HL-60/S4 (cell line): ENCODE data around the gene EPN2.

Source experiments
- in situ Hi-C: fragments of 300-500 bp; cut with MboI; formaldehyde crosslinking; loops from 2 replicates; pipeline ENCODE4 v1.14.3; 2022; ENCODE audit warnings: low sequenced_read_pairs

EPN2 gene

DNA sequence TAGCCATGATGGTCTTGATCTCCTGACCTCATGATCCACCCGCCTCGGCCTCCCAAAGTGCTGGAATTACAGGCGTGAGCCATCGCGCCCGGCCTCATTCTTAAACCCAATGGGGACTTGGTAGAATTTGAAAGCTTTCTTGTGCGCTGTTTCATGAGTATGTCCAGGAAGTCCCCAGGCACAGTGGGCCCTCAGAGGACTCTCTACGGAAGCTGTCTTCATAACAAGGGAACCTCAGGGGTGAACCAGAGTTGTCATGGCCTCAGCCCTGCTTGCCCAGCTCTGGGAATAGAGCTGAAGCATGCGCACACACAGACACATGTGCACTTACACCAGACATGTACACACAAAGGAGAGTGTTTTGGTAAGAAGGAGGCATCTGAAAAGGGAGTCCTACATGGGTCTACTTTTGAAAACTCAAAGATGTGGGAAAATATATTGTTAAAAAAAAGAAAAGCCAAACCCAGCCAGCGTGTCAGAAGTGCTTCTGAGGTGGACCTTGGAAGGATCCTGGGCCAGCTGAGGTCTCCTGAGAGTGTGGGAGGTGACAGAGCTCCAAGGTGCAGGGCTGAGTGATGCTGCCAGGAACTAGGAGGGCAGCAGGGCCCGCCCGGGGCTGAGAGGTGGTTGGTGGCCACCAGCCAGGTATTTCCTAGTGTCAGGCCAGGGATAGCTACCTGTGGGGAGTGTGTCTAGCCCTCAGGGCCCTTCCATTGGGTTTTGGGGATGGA is 54.6 kb downstream of the EPN2 start:
- in situ Hi-C loops: no loop called here

DNA sequence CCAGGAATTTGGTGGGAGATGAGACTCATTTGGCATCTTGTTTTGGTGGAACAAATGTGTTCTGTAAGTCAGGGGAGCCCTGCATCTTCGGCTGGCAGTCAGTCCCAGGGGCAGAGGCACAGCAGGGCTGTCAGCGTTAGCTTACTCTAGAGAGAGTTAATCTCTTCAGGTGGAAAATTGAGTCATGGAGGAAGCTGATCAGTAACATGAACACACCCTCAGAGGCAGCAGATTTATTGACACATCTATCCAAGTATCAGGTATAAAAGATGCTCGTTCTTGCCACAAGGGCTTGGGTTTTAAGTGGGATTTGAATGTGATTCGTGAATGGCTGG is 55.2 kb downstream of the EPN2 start:
- in situ Hi-C loops: no loop called here

DNA sequence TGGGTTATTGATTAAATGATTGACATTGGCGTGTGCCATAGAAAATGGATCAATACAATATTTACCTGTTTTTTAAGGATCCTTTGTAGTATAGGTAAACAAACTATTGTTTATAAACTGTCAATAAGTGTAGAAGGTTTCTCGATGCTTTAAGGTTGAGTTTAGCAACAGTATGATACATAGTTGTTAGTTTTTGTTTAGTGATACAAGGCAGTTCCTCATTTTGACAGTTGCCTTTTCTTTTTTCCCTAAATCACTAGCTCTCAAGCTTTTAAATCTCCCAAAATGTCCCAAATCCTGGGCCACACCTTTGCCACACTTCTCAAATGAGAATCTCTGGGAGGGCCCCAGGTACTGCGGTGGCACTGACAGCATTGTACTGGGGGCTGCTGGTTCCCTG is 57.3 kb downstream of the EPN2 start:
- in situ Hi-C loops: no loop called here

DNA sequence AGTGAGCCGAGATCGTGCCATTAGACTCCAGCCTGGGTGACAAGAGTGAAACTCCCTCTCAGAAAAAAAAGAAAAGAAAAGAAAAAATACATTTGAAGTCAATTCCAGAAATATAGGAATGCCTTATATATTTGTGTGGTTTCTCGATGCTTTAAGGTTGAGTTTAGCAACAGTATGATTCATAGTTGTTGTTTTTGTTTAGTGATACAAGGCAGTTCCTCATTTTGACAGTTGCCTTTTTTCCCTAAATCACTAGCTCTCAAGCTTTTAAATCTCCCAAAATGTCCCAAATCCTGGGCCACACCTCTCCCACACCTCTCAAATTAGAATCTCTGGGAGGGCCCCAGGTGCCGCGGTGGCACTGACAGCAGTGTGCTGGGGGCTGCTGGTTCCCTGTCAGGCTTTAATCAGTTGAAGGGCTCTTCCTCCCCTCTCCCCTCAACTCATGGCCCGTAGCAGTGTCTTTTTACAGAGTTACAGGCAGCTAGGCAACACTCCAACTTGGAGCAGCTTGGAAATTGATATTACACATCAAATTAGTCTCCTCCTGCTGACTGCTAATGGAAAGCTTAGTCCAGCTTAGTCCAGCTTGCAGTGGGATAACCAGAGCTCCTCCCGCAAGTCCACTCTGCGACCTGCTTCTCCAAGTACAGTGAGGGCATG is 58.4 kb downstream of the EPN2 start:
- in situ Hi-C loops: no loop called here

DNA sequence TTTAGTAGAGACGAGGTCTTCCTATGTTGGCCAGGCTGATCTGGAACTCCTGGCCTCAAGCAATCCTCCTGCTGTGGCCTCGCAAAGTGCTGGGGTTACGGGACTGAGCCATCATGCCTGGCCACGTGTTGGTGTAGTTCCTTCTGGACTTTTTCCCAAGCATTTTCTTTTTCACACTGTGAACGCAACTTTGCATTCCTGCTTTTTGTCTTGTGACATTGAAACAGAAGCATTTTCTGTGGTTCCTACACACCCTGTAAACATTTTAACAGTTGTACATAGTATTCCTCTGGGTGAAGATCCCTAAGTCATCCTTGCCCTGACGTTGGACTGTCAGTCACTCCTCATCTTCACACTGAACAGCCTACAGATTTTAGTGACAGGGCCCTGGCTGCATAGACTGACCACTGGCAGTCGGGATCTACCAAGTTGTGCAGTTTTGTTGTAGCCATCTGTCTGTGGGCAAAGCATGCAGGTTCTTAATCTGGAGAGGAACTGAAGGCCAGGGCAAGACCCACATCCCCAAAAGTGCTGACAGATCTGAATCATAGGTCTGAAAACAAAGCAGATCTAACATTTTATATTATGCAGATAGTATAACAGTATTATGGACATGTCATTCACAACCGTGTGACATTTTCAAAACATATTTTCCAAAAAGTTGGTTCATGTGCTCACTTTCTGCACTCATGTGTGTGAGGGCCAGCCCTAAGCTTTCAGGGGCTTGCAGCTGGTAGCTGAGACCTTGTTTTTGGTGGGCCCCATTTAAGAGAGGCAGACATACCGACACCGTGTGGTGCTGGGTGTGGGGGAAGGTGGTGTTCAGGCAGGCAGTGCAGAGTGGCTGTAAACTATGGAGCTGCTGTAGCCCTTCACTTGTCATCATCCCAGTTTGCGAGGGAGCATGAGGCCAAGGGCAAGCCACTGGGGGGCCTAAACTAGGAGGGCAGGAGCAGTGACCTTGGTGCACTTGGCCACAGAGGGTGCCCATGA is 59.9 kb downstream of the EPN2 start:
- in situ Hi-C loops: no loop called here

DNA sequence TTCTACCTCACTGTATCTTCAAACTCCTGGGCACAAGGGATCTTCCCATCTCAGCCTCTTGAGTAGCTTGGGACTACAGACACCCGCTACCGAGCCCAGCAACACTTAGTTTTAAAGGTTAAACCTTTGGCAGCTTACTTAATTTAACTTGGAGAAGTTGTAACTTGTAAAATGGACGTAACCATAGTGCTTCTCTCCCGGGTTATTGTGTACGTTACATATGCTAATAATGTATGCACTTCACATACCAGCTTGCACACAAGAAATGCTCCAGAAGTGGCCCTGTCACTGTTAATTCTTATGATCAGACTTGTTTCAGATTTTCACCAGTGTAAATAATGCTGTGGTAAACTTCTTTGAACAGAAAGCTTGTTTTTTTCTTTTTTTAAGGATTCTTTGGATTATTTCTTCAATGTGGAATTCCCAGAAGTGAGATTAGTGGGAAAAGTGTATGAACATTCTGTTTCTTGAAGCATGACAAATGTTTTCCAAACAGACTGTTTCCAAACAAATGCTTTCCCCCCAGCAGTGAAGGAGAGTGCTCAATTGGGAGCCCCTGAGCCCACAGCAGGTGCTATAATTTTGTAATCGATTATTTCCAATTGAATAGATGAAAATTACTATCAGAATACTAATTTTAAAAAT is 61.5 kb downstream of the EPN2 start:
- in situ Hi-C loops: no loop called here

DNA sequence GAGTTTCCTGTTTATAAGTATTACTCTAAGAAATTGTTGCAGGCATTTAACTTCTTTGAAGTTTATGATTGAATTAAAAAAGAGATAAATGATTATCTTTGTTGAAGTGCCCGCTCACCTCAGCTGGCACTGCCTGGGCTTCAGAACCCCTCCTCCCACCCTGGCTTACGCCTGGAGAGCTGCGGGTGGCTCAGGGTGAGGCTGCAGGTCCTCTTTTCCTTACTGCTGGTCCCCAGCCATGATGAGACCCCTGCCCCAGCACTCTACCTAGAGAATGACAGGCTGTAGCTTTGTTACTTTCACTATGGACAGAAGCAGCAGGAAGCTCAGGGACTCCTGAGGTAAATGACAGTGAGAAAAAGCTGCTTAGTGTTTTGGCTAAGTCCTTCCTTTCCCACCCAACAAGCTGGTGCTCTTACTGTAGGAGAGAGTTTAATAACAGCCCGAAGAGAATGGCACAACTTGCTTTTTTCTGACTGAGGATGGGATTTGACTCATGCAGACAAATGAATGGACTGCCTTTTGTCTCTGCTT is 62.1 kb downstream of the EPN2 start:
- in situ Hi-C loops: no loop called here

DNA sequence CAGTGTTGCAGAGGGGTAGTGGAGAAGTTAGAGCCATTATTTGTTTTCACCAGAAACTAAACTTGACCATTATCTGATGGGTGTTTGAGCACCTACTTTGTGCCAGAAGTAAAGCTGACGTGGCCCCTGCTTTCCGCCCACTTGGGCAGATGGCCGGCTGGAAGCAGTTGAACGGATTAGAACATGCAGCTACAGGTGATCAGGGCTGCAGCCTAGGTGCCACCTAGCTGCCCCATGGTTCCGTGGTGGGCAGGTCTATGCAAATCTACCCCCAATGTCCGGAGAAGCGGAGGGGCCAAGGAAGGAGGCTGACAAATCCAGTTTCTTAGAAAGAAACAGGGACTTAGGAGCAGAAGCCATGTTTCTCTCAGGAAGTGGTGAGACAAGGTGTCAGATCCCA is 62.7 kb downstream of the EPN2 start:
- in situ Hi-C loops: no loop called here

DNA sequence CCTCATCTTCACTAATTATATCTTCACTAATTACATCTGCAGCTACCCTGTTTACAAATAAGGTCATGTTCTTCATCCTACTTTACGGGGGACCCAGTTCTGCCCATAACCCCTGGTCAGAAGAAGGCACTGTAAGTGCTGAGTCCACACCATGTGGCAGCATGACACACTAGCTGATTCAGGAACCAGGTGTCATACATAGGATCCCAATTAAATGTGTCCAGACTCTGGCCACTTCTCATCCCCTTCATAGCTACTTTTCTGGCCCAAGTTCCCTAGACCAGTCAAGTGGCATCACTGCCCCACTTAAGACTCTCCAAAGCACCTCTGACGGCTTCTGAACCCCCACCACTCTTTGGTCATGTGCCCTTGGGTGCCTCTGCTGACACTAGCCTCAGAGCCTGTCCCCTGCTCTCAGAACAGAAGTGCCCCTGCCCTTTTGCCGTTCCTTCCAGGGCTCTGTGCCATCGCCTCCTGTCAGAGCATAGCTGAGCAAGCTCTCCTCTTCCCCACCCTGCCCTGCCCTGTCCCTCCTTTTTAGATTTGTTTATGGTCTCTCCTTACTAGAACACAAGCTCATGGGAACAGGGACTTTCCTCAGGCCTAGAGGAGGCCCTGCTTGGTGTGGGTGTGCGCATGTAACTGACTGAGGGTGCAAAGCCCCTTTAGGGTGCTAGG is 64.2 kb downstream of the EPN2 start:
- in situ Hi-C loops: no loop called here

DNA sequence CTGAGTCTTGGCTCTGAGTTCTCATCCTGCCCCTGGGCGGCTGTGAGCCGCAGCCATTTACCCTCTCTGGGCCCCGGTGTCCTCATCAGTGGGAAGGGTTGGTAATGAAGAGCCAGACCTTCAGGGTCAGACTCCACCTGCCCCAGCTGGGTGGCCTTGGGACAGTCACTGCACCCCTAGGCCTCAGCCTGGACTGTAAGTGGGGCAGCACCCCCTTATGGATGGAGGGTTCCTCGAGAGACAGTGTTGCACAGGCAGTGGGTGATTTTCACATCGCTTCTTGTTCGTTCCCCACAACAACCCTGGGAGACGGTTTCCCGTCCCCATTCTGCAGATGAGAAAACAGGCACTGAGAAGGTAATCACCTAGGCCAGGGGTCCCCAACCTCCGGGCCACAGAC is 64.8 kb downstream of the EPN2 start:
- in situ Hi-C loops: no loop called here

DNA sequence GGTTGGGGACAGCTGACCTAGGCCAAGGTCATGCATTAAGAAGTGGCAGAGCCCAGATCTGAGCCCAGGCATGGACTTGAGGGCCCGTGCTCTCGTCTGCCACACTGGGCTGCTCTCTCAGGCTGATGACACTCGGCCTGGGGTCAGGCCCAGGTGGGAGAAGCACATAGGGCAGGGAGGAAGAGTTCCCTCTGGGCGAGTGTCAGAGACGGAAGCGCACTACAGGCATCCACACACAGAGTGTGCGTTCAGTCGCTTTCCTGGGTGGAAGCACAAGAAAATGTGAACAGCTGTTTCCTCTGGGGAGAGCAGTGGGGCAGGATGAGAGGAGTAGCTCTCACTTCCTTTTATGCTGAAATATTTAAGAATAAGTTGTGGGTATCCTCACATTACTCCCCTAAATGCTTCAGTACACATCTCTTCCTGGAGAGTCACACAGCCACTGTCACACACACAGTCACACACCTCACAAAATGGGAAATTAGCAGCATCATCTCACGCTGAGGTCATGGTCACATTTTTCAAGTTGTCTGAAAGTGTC is 65.7 kb downstream of the EPN2 start:
- in situ Hi-C loops: no loop called here

DNA sequence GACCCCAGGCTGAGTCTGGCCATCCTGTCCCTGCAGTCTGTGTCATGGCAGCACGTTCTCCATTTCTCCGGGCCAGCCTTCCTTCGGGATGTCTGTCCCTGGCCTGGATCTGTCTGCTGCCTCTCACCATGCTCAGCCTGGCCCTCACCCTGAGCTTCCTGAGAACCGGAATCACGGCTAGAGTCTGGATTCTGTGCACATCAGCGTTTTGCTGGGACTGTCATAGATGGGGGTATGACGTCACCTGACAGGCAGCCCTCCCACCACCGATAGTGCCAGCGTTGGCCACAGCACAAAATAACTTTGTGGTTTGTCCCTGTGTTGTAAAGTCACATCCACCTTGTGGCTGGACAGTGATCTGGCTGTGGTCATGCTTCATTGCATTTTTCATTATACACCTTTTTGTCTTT is 66.2 kb downstream of the EPN2 start:
- in situ Hi-C loops: no loop called here

DNA sequence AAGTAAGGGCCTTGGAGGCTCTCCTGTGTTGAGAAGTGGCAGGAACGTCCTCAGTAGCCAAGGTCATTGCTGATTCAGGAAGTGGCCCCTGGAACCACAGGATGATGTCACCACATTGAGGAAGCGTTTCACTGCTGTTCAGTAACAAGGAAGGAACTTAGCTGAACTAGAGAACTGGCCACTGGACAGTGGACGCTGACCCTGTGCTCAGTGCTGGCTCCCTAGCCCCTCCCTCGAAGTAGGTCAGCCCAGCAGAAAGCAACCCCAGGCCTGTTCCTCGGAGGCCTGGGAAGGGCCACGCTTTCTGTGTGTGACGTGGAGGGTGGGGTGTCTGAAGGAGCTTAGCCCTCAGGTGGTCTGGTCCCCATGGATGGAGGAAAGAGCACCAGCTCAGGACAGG is 67.0 kb downstream of the EPN2 start:
- in situ Hi-C loops: no loop called here

DNA sequence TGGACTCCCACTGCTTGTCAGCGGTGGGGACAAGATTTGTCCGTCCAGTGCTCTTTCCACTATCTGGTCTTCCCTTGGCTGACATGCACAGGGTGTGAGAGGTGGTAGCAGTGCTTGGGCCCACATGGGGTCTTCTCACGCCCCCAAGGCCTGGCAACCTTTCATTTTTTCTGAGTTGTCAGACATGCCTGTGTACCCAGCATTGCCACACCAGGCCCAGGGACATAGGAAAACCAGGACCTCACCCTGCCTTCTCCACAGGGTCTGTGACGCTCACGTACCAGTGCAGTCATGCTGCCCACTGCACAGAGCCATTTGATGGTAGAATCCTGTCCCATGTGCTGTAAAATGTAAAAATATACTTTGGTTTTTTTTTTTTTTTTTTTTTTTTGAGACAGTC is 67.6 kb downstream of the EPN2 start:
- in situ Hi-C loops: no loop called here

DNA sequence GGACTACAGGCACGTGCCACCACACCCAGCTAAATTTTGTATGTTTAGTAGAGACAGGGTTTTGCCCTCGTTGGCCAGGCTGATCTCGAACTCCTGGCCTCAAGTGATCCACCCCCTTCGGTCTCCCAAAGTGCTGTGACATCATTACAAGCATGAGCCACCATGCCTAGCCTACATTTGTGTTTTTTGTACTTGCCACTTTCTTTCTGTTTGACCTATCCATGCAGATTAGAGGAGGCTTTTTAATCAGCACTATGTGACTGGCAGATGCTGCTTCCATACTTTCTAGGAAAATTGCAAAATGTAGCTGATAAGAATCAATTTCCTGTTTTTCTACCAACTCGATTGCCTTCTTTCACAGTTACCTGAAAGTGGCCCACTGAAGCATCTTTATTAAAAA is 68.1 kb downstream of the EPN2 start:
- in situ Hi-C loops: no loop called here

DNA sequence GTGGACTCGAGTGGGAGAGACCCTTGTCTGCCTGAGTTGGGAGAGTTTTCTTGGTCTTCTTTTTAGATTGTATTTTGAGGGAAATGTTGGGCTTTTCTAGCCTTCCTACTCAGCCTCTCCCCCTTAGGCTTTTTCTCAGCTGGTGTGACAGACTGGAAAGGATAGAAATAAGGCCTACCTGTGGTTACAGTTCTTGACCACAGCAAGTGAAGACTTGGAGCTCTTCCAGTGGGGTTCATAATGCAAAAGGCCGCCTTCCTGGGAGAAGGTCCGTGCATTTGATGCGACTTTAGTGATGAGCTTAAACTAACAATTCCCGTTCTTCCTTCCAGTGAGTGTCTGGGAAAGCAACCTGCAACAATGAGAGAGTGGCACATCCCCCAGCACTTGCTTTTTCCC is 68.6 kb downstream of the EPN2 start:
- in situ Hi-C loops: no loop called here

DNA sequence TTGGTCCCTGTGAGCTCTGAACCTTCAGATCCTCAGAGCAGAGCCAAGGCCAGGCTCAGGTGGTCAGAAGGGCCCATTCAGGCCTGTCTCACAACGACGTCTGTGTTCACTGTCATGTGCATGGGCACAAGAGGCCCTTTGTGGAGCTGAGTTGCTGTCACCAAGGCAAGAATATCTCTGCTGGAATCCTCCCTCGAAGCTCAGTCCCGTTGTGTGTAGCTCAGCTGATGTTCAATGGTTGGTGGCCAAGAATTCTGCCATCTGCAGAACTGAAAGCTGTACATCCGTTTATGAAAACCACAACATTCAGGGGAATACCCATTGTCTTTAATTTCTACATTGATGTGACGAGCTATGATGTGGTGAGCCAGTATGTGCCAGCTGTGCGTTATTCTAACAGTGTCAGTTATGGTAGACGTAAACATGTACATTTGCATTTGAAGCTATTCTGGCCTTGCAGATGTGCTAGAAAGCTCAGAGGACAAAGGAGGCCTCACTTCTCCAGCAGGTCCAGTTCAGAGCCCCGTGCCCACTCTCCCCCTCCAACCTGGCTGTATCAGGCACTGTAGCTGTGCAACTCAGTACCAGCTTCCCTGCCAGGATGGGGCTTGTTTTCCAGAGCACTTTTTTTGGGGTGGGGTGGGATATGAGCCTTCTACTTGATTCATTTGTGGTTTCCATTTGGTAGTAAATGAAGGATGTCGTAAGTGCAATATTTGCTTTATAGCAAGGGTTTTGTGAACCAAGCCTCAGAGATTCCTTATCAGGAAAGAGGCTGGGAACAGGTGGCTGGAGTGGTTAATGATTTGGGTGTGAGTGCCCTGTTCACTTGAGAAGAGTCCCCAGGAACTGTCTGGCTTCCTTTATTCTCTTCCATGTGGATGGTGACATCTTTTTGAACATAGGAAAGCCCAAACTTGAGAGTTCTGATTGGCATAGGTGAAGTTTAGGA is 69.3 kb downstream of the EPN2 start:
- in situ Hi-C loops: no loop called here

DNA sequence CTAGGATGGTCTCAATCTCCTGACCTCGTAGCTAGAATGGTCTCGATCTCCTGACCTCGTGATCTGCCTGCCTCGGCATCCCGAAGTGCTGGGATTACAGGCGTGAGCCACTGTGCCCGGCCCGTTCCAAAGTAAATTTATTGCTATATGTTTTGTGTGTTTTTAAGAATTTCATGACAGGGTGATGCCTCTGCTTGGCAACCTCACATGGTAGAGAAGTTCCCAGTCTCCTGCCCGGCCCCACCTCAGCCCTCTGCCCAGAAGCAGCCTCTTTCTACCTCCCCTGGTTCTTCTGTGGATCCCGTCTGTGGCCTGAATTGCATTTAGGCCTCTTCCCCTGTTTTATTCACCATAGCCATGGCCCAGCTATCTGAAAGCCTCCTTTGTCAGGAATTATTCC is 70.4 kb downstream of the EPN2 start:
- in situ Hi-C loops: no loop called here

DNA sequence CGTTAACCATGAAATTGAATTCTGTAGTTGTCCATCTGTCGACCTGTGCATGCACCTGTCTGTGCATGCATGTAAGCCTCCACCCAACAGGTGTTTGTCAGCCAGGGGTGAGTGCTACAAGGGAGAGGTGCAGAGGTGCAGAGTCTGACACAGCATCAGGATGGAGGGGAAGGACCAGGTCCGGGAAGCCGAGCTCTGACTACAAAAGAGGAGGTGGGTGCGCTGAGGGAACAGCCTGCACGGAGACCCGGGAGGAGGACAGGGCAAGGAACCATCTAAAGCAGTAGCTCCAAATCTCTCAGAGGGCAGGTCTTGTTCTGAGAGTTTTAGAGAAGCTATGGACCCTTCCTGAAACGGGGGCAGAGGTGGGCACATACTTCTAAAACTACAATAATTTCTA is 71.2 kb downstream of the EPN2 start:
- in situ Hi-C loops: no loop called here
